ENCODE measurements around the gene PKP4.

PKP4 gene

DNA sequence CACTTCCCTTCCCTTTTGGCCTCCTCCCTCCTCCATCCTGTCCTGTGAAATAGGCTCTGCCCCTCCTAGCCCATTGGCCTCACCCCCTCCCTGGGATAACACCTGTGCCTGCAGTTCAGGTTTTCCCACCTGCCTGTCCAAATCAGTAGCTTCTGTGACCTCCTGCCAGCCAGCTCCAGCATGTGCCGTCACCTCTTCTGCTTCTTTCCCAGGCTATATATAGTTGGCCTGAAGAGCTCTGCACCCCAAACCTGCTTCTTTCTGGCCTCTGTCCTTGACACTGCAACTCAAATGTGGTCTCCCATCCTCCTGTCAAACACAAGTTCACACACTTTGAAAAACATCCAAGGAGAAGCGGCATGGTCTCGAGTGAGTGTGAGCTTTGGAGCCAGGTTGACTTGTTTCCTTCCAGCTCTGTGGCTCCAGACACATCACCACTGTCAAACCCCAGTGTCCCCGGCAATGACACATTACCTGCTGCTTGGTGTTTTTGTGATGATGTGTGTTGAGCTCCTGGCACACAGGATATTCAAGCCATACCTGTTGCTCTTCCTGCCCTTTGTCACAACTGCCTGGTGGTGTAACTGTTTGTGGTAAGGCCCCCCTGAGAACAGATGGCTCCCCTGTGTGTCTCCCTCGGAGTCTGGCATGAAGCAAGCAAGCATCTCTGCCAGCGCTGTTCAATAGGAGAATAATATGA, 194.8 kb downstream of the PKP4 start:
- DNase-seq (ENCODE audit: low spot score), result no peak

DNA sequence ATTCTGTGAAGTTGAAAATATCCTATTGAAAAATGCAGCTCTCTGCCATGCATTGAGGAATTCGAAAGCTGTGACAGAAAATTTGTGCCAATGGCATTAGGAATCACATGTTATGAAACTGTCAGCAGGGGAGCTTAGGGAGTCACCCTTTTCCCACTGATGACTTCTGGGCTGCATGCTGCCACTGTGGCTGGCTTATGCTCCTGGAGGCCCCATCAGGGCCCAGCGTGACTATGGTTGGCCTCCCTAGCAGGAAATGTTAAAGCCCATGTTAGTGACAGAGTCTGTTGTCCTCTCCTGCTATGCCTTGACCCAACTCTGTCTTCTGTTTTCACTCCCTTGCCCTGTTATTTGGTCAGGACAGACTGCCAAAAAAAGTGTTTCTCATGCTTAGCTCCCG, 198.9 kb downstream of the PKP4 start:
- no peak for DNase-seq (ENCODE audit: low spot score)

DNA sequence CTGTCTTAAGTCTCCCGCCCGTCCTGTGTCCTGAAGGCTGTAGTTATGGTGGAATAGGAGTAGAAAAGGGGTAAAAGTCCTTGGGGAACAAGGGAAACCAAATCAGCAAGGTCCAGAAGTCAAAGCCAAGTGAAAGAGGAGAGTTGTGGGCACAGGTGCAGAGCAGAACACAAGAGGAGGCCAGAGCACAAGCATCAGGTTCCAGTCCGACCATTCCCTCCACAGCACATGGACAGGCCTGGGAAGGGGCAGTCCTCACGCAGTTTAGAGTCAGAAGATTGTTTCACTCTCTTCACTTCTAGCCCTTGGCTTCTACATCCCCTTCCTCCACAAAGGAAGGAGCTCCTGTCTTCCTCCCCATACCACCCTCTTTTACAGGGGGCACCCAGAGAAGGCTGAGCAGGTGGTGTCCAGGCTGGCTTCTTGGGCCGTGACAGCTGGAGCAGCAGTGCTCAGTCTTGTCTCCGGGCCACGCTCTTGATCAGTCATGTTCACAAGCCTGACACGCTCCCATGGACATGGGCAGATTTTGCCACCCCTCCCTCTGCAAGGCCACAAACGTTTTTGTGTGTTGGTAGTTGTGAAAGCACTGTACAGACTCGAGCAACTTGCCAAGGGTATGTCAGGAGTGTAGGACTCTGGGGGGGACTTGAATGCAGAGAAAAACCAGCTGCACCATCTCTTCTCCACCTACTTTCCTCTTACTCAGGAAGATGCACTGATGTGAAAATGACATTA, 199.9 kb downstream of the PKP4 start:
- DNase-seq (ENCODE audit: low spot score), result no peak

DNA sequence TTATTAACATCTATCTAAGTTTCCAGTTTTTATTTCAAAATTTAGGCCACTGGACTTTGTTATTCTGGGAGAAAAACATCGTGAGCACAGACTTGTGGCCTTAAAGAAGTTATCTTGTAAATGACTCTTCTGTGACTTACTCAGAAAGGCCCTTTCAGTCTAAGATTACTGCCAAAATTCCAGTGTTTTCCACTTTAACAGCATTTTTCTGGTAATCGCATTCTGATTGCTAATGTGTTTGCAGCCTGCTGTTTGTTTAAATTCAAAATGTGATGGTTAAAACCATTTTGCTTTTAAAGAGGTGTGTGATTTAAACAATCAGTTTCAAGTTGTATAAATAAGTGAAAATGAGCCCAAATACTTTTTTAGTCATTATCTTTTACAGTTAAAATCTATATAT, 201.6 kb downstream of the PKP4 start:
- DNase-seq (ENCODE audit: low spot score), result no peak

DNA sequence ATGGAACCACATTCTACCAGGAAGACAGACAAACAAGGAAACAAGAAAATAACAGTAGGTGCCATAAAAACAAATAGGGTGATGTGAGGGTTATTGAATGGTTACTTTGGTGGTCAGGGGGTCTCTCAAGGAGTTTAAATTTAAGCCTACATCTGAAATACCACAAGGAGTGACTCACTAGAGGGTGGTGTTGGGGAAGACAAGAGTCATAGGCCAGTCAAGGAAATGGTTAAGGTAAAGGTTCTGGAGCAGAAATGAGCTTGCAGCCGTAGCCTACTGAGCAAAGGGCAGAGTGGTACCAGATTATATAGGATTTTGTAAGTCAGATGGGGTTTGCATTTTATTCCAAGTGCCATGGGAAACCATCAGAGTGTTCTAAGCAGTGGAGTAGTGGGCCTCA, 202.7 kb downstream of the PKP4 start:
- no peak for DNase-seq (ENCODE audit: low spot score)

DNA sequence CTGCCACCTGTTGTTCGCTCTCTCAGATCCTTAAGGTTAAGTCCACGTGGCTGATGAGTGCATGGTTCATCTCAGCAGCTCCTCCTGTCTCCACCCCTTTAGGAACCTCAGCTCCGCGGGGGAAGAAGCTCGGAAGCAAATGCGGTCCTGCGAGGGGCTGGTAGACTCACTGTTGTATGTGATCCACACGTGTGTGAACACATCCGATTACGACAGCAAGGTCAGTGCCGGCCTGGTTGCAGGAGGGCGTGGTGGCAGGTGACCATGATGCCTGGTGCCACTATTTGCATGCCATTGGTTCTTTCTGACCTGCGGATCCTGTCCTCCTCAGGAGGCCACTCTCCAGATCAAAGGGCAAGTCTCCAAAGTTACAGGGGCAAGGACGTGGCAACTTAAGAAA, 204.5 kb downstream of the PKP4 start:
- DNase-seq (ENCODE audit: low spot score), result no peak

DNA sequence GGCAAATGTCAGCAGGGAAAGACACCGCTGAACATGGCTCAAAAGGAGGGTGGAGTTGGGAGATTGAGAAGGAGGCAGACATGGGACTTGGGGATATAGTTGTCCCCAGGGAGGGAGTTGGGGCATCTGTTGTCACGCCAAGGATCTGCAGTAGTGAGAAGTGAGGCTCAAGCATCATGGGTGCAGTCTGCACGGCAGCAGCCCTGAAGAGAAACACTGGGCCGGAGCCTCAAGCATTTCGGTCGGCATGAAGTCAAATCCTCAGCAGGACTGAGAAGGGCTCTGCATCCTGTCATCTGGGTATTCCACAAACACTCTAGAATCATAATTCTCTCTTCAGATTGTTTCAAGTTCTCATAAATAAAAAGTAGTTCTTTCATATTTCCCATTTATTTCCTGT, 205.7 kb downstream of the PKP4 start:
- DNase-seq (ENCODE audit: low spot score), result no peak

DNA sequence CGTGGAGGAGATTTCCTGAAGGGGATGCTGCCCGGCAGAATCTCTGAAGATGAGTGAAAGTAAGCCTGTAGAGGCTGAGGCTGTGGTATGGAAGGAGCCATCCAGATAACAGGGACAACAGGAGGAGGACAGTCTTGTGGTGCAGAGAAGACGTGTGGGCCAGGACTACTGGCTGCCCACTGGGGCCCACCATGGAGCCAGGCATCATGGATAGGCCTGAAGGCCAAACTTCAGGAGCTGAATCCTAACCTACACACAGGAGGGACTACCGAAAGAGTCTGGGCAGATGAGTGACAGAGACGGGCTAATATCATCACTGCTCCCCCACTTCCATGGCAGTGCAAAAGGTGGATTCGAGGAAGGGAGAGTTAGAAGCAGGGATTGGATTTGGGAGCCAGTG, 207.0 kb downstream of the PKP4 start:
- DNase-seq (ENCODE audit: low spot score), result no peak

DNA sequence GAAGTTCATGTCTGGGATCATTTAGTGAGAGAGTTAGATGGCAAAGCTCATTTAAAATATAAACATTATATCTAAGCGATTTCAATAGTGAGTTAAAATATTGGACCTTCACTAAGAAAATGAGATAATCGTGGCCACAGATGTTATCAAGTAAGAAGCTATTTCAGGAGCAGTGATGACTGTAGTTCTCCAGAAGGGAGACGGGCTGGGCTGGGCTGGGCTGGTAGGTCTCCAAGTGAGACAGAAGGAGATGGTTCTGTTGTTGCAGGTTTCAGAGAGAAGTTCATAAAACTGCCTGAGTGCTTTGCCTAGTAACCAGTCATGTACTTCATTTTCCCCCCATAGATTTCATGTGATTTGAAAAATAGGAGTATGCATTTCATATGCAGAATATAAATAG, 208.2 kb downstream of the PKP4 start:
- DNase-seq (ENCODE audit: low spot score), result no peak

DNA sequence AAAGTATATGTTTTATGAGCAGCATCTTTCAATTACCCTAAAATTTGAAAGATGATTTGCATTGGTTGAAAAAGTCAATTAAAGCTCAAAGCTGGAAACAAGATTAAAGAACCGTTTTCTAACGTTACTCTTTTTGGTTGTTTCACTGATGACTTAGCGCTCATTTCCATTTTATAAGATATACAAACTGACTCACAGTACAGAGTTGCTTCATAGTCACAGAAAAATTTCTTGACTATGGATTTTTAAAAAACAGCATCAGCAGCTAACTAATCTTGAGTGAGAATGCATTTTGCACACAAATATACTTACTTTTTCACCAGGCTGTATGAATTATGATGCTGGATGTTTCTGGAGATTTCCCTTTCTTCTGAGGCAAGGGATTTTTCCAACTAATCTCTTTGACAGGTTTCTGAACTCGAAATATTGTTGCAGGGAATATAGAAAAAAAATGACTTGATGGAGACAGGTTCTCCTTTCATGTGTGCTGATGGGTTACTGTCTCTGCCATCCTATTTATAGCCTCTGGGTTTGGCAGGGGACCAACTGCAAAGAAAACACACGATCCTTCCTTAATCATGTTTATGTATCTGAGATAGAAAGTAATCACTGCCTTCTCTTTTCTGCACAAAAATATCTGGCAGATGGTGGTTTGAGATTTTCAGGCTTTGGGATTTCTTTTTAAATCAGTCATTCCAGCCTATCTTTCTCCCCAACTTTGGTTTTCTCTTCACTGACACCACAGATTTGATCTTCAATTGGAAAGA, 209.0 kb downstream of the PKP4 start:
- DNase-seq (ENCODE audit: low spot score), result no peak

DNA sequence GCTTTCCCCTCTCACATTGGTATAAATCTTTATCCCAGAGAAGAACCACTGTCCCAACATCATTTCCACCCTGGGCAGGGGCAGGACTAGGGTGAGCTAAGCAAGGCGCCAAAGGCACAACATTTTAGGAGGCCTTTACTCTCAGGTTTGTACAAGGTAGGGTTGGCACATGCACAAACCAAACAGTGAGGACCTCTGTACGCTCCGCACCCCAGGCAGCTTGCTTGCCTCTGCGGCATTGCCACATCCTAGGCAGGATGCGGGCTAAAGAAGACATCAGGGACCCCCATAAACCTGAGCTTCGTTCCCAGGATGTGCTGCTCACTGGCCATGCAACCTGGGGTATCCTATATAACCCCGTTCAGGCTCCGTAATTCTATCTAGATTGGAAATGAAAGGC, 210.2 kb downstream of the PKP4 start:
- DNase-seq (ENCODE audit: low spot score), result no peak

DNA sequence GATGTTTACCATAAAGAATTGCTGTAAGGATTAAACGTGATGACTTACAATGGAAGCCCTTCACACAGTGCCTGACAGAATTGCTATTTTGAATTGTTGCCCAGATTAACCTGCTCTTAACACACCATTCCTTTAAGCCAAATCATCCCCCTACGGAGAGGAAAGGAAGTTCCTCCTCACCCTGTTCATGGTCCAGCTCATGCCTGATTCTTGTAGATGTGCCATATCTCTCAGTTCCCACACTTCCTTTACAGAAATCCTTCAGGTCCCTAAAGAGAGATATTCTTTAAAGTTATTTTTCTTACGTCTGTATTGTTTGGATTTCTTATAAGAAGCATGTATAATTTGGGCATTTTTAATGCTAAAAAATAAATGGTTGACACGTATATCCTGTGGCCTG, 210.8 kb downstream of the PKP4 start:
- DNase-seq (ENCODE audit: low spot score), result no peak

DNA sequence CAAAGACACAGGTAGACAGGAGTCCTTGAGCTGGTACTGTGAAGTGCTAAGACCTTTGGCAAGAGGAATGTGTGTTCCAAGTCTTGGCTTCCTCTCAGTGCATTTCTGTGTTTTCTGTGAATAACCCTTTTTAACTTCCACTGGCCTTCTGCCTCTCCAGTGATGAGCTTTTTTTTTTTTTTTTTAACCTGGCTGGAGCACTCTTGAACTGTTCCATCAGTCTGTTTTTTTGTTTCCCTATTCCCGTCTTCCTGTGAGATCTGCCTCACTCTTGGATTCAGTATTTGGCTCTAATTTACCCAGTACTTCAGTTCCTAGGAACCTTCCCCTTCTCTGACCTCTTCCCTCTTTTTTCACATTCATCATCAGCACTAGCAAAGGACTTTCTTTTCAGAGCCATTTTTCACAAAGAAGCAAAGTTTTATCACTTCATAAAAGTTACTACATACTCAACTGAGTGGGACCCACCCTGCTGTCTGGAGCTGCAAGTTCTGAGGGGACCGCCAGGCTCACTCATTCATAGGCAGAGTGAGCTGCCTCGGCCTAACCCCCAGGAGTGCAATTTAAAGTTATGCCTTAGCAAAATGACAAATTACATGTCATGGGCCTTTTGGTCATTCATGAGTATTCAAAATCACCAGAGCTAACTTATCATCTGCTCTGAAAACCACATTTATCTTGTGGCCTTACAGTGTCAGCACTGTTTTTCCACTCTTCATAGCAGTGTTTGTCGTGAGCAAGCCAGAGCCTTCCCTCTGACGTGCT, 211.4 kb downstream of the PKP4 start:
- DNase-seq (ENCODE audit: low spot score), result no peak

DNA sequence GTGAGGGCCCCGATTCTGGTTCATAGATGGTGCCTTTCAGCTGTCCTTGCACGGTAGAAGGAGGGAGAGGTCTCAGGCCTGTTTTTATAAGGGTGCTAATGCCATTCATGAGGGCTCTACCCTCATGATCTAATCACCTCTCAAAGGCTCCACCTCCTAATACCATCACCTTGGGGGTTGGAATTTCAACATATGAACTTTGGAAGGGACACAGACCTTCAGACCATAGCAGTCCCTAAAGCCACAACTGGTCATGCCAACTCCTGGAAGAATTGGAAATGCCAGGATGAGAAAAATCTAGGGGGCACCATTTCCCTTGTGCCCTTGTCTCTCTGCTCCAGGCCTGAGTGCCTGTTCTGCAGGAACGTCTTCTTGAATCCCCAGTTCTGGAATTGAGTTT, 213.5 kb downstream of the PKP4 start:
- no peak for DNase-seq (ENCODE audit: low spot score)

DNA sequence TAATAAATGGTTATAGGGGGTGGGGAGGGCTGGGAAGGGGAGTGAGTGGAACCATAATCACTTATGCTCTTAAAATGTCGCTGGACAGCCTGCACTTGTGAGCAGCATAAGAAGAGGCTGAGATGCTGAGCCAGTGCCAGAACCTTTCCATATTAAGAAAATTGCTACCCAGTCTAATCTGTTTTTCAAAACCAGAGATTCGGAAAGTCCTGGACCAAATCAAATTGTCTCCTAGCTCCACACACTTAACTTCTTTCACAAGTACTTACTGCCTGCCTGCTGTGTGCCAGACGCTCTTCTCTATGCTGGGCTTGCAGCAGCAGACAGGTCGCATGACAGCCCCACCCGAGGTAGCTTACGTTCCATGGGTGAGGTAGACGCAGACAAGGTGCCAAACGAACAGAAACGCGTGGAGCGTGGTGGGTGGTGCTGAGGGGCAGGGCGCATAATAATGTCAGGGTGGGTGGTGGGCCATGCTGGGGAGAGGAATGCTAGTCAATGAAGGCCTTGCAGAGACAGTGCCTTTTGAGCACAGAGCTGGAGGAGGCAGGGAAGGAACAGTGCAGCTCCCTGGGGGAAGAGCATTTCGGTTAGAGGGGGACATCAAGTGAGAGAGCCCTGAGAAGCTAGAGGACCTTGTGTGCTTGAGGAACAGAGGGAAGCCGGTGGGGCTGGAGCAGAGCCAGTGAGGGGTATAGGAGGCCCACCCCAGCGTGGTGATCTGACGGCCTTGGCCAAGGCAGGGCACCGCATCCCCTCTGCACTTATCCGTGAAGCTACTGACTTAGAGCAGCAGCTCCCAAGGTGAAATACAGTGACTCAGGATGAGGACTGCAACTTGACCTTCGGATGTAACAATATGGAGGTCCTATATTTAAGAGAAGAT, 214.9 kb downstream of the PKP4 start:
- DNase-seq (ENCODE audit: low spot score), result no peak

DNA sequence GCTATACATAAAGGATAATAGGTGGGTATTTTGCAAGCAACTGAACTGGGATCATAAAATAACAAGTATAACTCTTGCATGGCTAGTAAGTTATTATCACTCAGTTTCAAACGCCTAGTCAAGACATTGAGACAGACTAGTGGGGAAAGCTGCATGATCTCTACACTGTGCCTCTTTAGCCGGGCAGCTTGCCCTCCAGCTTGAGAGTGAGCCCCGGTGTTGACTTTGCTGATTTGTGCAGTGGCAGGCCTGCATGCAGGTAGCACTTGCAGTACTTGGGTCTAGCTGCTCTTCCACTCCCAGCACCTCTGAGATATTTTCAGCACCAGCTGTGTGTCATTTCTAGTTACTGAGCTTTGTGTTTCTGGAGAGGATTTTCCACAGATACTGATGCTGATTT, 219.5 kb downstream of the PKP4 start:
- no peak for DNase-seq (ENCODE audit: low spot score)

DNA sequence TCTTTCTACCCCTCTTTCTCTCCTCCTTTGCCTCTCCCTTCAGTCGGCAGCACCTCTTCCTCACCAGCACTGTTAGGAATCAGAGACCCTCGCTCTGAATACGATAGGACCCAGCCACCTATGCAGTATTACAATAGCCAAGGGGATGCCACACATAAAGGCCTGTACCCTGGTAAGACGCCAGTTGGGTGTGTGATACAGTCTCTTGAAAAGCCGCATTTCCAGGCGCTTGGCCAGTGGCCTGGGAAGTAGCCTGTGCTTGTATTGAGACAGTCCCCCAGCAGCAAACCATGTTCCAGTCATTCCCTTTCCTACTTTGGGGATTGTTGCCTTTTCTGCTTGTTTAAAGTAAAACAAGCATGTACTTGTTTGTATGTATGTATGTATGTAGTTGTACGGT, 219.9 kb downstream of the PKP4 start:
- no peak for DNase-seq (ENCODE audit: low spot score)

DNA sequence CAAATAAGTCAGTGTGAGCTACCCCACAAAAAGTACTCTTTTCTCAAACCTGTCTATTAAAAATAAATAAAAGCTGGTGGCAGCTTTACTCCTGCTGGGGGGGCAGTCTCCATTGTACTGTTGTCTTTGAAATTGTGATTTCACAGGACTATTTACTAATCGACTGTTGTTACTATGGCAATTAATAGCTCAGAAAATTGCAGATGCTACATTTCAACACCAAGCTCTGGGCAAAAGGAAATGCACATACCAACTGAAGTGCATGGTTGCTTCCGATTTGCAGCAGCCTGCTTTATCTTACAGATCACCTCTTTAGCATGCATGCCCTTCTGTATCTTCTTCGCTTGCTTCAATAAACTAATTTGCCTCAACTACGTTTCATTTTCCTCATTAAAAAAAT, 220.8 kb downstream of the PKP4 start:
- DNase-seq (ENCODE audit: low spot score), result no peak

DNA sequence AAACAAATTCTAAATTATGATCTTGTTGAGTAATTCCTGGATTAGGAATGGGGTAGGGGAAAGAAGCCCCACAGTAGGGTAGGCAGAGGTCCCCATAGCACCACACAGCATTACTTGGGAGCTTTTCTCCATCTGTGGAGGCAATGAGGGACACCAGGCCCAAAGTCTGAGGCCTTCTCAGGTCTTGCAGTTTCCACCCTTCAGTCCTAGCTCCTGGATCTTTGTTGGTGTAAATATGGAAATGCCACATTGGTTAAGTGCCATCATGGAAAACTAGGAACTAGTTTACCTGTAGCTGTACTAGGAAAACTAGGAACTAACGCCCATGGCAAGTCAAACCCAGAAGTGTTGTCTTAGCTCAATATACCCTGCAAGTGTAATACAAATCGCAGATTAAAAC, 225.1 kb downstream of the PKP4 start:
- no peak for DNase-seq (ENCODE audit: low spot score)

DNA sequence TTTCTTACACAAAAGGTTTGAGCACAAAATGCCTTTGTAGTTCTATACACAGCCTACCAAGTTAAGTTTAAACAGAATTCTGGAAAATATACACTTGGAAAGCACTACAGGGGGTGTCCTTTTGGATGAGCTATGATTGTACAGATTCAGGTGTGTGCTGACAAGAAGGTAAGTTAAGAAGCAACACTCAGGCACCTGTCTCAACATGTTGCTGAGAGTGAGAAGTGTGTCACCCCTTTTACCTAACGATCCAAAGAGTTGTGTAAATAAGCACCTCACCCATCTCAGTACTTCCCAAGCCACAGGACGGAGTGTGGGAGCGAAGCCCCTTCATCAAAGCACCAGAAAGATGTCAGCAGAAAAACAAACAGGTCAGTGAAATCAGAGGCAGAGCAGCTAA, 228.9 kb downstream of the PKP4 start:
- no peak for DNase-seq (ENCODE audit: low spot score)

DNA sequence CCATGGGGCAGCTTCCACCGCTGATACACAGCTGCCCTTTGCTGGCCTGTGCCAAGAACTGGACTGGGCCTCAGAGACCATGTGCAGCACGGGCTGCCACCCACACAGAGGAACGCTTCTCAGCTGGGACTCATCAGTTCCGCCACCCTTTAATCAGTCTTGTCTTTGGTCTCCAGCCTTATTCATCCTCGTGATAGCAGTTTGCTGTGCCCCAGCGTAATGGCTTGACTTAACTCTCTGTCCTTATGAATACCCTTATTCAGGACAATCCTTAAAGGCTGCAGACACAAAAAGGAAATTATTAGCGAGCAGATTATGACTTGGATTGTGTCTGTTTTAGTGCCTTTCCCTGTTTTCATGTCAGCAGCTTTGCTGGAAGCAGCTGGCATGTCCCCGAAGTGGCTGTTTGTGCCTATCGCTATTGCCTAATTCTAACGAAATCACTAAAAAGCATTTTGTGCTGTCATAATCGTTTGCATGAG, 229.5 kb downstream of the PKP4 start:
- peak; percentile 95 for DNase-seq (ENCODE audit: low spot score)
